Activated T-helper 17 cell treated with anti-CD3 and anti-CD28 coated beads, Interleukin-2, amount 50 U/mL, for 72 hours (primary cell): ENCODE data around the gene FAM193A. TPM values are rescaled to one million over a fixed set of nuclear protein-coding genes. Genes with fewer than 3 reads are reported as not detected.
A peak's percentile ranks its signal among the peaks of the same experiment; 100 is the strongest.
"Not testable (repeated sequence)": the region's sequence is repeated elsewhere in the genome, so short reads cannot be mapped to it uniquely, and the experiment has no call there.

ENCODE experiments used
- ATAC-seq: fragments of 150-1000 bp; cut with Tn5 transposase; replicated peaks from 2 replicates; pipeline ENCODE4 v1.10.0; 2021; ENCODE audit warnings: mild to moderate bottlenecking, moderate library complexity
- H3K27ac Mint-ChIP-seq: one replicate; pipeline ENCODE4 v1.8.0; 2022; ENCODE audit warnings: mixed read lengths
- H3K27me3 Mint-ChIP-seq: one replicate; pipeline ENCODE4 v1.8.0; 2022; ENCODE audit warnings: mixed read lengths
- H3K36me3 Mint-ChIP-seq: one replicate; pipeline ENCODE4 v1.8.0; 2022; ENCODE audit warnings: low read depth, mild to moderate bottlenecking, mixed read lengths
- H3K4me1 Mint-ChIP-seq: one replicate; pipeline ENCODE4 v1.8.0; 2022; ENCODE audit warnings: mixed read lengths
- H3K4me3 Mint-ChIP-seq: one replicate; pipeline ENCODE4 v1.8.0; 2022; ENCODE audit warnings: mild to moderate bottlenecking, mixed read lengths
- H3K9me3 Mint-ChIP-seq: one replicate; pipeline ENCODE4 v1.8.0; 2022; ENCODE audit warnings: mixed read lengths
- total RNA-seq, 2 donors: library from RNA; stranded (reverse); gene quantifications; one replicate each; pipeline ENCODE4 v1.2.3, GENCODE V29; 2022

The FAM193A gene
- total RNA-seq, 2 donors from 2014 or later = 28.9 to 35.3 TPM

- H3K36me3 Mint-ChIP-seq = peaks cover 20% of the 10 kb centered on the region
- ATAC-seq = no peak
- no peak overlapping the region for H3K27ac Mint-ChIP-seq
- H3K9me3 Mint-ChIP-seq = no peaks in the 10 kb centered on the region
- H3K4me1 Mint-ChIP-seq = peaks cover 34% of the 10 kb centered on the region
- H3K4me3 Mint-ChIP-seq = no peak overlapping the region
- no peaks in the 10 kb centered on the region for H3K27me3 Mint-ChIP-seq
These were observed 39.8 kb downstream of the FAM193A start for GRCh38 chr4:2576290-2576689.

GRCh38 chr4:2578106-2578505, 41.7 kb downstream of the FAM193A start:
- no peaks in the 10 kb centered on the region for H3K27me3 Mint-ChIP-seq
- H3K4me3 Mint-ChIP-seq = no peak overlapping the region
- no peak for ATAC-seq
- no peaks in the 10 kb centered on the region for H3K9me3 Mint-ChIP-seq
- no peak overlapping the region for H3K27ac Mint-ChIP-seq
- H3K36me3 Mint-ChIP-seq = peaks cover 20% of the 10 kb centered on the region
- H3K4me1 Mint-ChIP-seq = peaks cover 35% of the 10 kb centered on the region

GRCh38 chr4:2579910-2580309, 43.5 kb downstream of the FAM193A start:
- no peaks in the 10 kb centered on the region for H3K27me3 Mint-ChIP-seq
- H3K36me3 Mint-ChIP-seq = peaks cover 11% of the 10 kb centered on the region
- ATAC-seq = no peak
- no peaks in the 10 kb centered on the region for H3K9me3 Mint-ChIP-seq
- H3K4me3 Mint-ChIP-seq = no peak overlapping the region
- H3K27ac Mint-ChIP-seq = no peak overlapping the region
- H3K4me1 Mint-ChIP-seq = peaks cover 27% of the 10 kb centered on the region

GRCh38 chr4:2583092-2583491, 46.6 kb downstream of the FAM193A start:
- H3K4me1 Mint-ChIP-seq = peaks cover 37% of the 10 kb centered on the region
- no peak overlapping the region for H3K4me3 Mint-ChIP-seq

GRCh38 chr4:2583517-2583916, 47.1 kb downstream of the FAM193A start:
- Mint-ChIP-seq H3K27ac (peak overlapping the region; percentile 13), H3K9me3 (no peaks in the 10 kb centered on the region), H3K36me3 (peaks cover 6% of the 10 kb centered on the region), H3K4me1 (peaks cover 42% of the 10 kb centered on the region), H3K27me3 (no peaks in the 10 kb centered on the region), H3K4me3 (no peak overlapping the region)
- ATAC-seq = no peak

More at GRCh38 chr4:2583092-2583491, 46.6 kb downstream of the FAM193A start:
- ATAC-seq = no peak
- Mint-ChIP-seq H3K36me3 (peaks cover 6% of the 10 kb centered on the region), H3K27me3 (no peaks in the 10 kb centered on the region), H3K9me3 (no peaks in the 10 kb centered on the region), H3K27ac (peak overlapping the region; percentile 13)

- Mint-ChIP-seq H3K27ac (no peak overlapping the region), H3K27me3 (no peaks in the 10 kb centered on the region), H3K4me3 (no peak overlapping the region), H3K9me3 (no peaks in the 10 kb centered on the region), H3K36me3 (no peaks in the 10 kb centered on the region), H3K4me1 (peaks cover 45% of the 10 kb centered on the region)
- no peak for ATAC-seq
These were observed 50.1 kb downstream of the FAM193A start for GRCh38 chr4:2586502-2586901.

- Mint-ChIP-seq H3K4me1 (peaks cover 38% of the 10 kb centered on the region), H3K36me3 (no peaks in the 10 kb centered on the region), H3K27ac (peak overlapping the region; percentile 11), H3K27me3 (no peaks in the 10 kb centered on the region), H3K4me3 (no peak overlapping the region), H3K9me3 (no peaks in the 10 kb centered on the region)
- no peak for ATAC-seq
These were observed 50.9 kb downstream of the FAM193A start for GRCh38 chr4:2587213-2587823.

GRCh38 chr4:2588259-2588658, 51.8 kb downstream of the FAM193A start:
- Mint-ChIP-seq H3K4me1 (peaks cover 37% of the 10 kb centered on the region), H3K36me3 (no peaks in the 10 kb centered on the region), H3K4me3 (no peak overlapping the region), H3K27ac (peak overlapping the region; percentile 11), H3K9me3 (no peaks in the 10 kb centered on the region), H3K27me3 (no peaks in the 10 kb centered on the region)
- ATAC-seq = no peak

GRCh38 chr4:2591189-2591588, 54.7 kb downstream of the FAM193A start:
- no peaks in the 10 kb centered on the region for H3K9me3 Mint-ChIP-seq
- H3K4me3 Mint-ChIP-seq = no peak overlapping the region
- H3K27ac Mint-ChIP-seq = peak overlapping the region; percentile 54
- no peaks in the 10 kb centered on the region for H3K27me3 Mint-ChIP-seq
- H3K4me1 Mint-ChIP-seq = peaks cover 36% of the 10 kb centered on the region
- no peak for ATAC-seq
- H3K36me3 Mint-ChIP-seq = peaks cover 4% of the 10 kb centered on the region

GRCh38 chr4:2592014-2592413, 55.6 kb downstream of the FAM193A start:
- not testable (repeated sequence) for ATAC-seq, H3K27me3 Mint-ChIP-seq, H3K9me3 Mint-ChIP-seq, H3K4me3 Mint-ChIP-seq
- H3K36me3 Mint-ChIP-seq = peaks cover 12% of the 10 kb centered on the region
- H3K4me1 Mint-ChIP-seq = peaks cover 37% of the 10 kb centered on the region
- H3K27ac Mint-ChIP-seq = peak overlapping the region; percentile 26

GRCh38 chr4:2592572-2592971, 56.1 kb downstream of the FAM193A start:
- ATAC-seq = no peak
- Mint-ChIP-seq H3K27me3 (no peaks in the 10 kb centered on the region), H3K4me1 (peaks cover 40% of the 10 kb centered on the region), H3K9me3 (no peaks in the 10 kb centered on the region), H3K4me3 (no peak overlapping the region), H3K27ac (peak overlapping the region; percentile 26), H3K36me3 (peaks cover 17% of the 10 kb centered on the region)

- peaks cover 40% of the 10 kb centered on the region for H3K4me1 Mint-ChIP-seq
- ATAC-seq = no peak
- peaks cover 22% of the 10 kb centered on the region for H3K36me3 Mint-ChIP-seq
These were observed 56.6 kb downstream of the FAM193A start for GRCh38 chr4:2593003-2593402.

GRCh38 chr4:2595436-2595835, 59.0 kb downstream of the FAM193A start:
- peaks cover 46% of the 10 kb centered on the region for H3K36me3 Mint-ChIP-seq
- no peaks in the 10 kb centered on the region for H3K27me3 Mint-ChIP-seq
- peak overlapping the region; percentile 50 for H3K27ac Mint-ChIP-seq
- peaks cover 50% of the 10 kb centered on the region for H3K4me1 Mint-ChIP-seq
- no peak overlapping the region for H3K4me3 Mint-ChIP-seq
- no peak for ATAC-seq
- no peaks in the 10 kb centered on the region for H3K9me3 Mint-ChIP-seq

More at GRCh38 chr4:2593003-2593402, 56.6 kb downstream of the FAM193A start:
- H3K27ac Mint-ChIP-seq = peak overlapping the region; percentile 26
- no peaks in the 10 kb centered on the region for H3K9me3 Mint-ChIP-seq
- no peaks in the 10 kb centered on the region for H3K27me3 Mint-ChIP-seq
- no peak overlapping the region for H3K4me3 Mint-ChIP-seq

- H3K4me1 Mint-ChIP-seq = peaks cover 47% of the 10 kb centered on the region
- no peaks in the 10 kb centered on the region for H3K9me3 Mint-ChIP-seq
- ATAC-seq = no peak
- H3K36me3 Mint-ChIP-seq = peaks cover 52% of the 10 kb centered on the region
- no peaks in the 10 kb centered on the region for H3K27me3 Mint-ChIP-seq
- H3K4me3 Mint-ChIP-seq = no peak overlapping the region
- peak overlapping the region; percentile 24 for H3K27ac Mint-ChIP-seq
These were observed 59.6 kb downstream of the FAM193A start for GRCh38 chr4:2595952-2596552.

- H3K4me1 Mint-ChIP-seq = peaks cover 43% of the 10 kb centered on the region
- H3K27me3 Mint-ChIP-seq = no peaks in the 10 kb centered on the region
- H3K36me3 Mint-ChIP-seq = peaks cover 57% of the 10 kb centered on the region
- H3K27ac Mint-ChIP-seq = peak overlapping the region; percentile 24
- no peak overlapping the region for H3K4me3 Mint-ChIP-seq
- ATAC-seq = no peak
- no peaks in the 10 kb centered on the region for H3K9me3 Mint-ChIP-seq
These were observed 60.2 kb downstream of the FAM193A start for GRCh38 chr4:2596611-2597010.
